Neural cell (in vitro differentiated cells): ENCODE results near the gene DPYD. TPM values are rescaled to one million over a fixed set of nuclear protein-coding genes. Genes with fewer than 3 reads are reported as not detected.

Source experiments
- H2AFZ ChIP-seq: fragments of 200-600, 300-800 bp; sonication (generic), shearing (Covaris generic); 2 replicates; pipeline ENCODE4 v1.6.0; 2014; ENCODE audit warnings: low read depth, mild to moderate bottlenecking, antibody characterized with exemption, low read length, moderate library complexity
- H3F3A ChIP-seq: fragments of 200-600 bp; shearing (Covaris generic); 2 replicates; pipeline ENCODE4 v1.6.1; 2016; ENCODE audit warnings: mild to moderate bottlenecking, moderate library complexity, mixed read lengths, antibody characterized with exemption, low read length; ENCODE audit not compliant: insufficient read depth, poor library complexity, severe bottlenecking
- H3K27ac ChIP-seq: fragments of 200-600, 300-800 bp; sonication (generic), shearing (Covaris generic); 2 replicates; pipeline ENCODE4 v1.5.1; 2014; ENCODE audit warnings: mild to moderate bottlenecking, low read length, moderate library complexity
- H3K27me3 ChIP-seq: fragments of 300-800, 200-600 bp; sonication (generic), shearing (Covaris generic); 2 replicates; pipeline ENCODE4 v1.6.0; 2014; ENCODE audit warnings: mild to moderate bottlenecking, low read depth, low read length, moderate library complexity; ENCODE audit not compliant: insufficient read depth
- H3K36me3 ChIP-seq: fragments of 300-800, 200-600 bp; sonication (generic), shearing (Covaris generic); 2 replicates; pipeline ENCODE4 v1.5.1; 2014; ENCODE audit warnings: mild to moderate bottlenecking, antibody characterized with exemption, low read length, moderate library complexity; ENCODE audit not compliant: insufficient read depth
- H3K4me2 ChIP-seq: fragments of 300-800, 200-600 bp; sonication (generic), shearing (Covaris generic); 2 replicates; pipeline ENCODE4 v1.6.0; 2014; ENCODE audit warnings: mild to moderate bottlenecking, low read length
- H3K4me3 ChIP-seq: fragments of 300-800, 200-600 bp; sonication (generic), shearing (Covaris generic); 2 replicates; pipeline ENCODE4 v1.5.1; 2014; ENCODE audit warnings: mild to moderate bottlenecking, low read length, moderate library complexity
- H3K79me2 ChIP-seq: fragments of 200-600 bp; shearing (Covaris generic); replicated peaks from 2 replicates; pipeline ENCODE4 v1.6.0; 2014; ENCODE audit warnings: mild to moderate bottlenecking, low read length, moderate library complexity; ENCODE audit not compliant: insufficient read depth
- H3K9ac ChIP-seq: fragments of 300-800, 200-600 bp; sonication (generic), shearing (Covaris generic); 2 replicates; pipeline ENCODE4 v1.6.1; 2016; ENCODE audit warnings: mild to moderate bottlenecking, low read length, mixed read lengths
- H3K9me2 ChIP-seq: fragments of 200-600 bp; shearing (Covaris generic); 2 replicates; pipeline ENCODE4 v1.6.1; 2016; ENCODE audit warnings: mild to moderate bottlenecking, low read length, mixed read lengths; ENCODE audit not compliant: insufficient read depth
- H3K9me3 ChIP-seq: fragments of 200-600, 300-800 bp; sonication (generic), shearing (Covaris generic); 2 replicates; pipeline ENCODE4 v1.6.1; 2016; ENCODE audit warnings: mild to moderate bottlenecking, mixed run types, low read length, moderate library complexity, mixed read lengths
- H4K20me1 ChIP-seq: fragments of 200-600 bp; shearing (Covaris generic); 2 replicates; pipeline ENCODE4 v1.6.1; 2016; ENCODE audit warnings: mild to moderate bottlenecking, mixed run types; ENCODE audit not compliant: insufficient read depth
- EP300 ChIP-seq: fragments of 450-650 bp; conservative IDR thresholded peaks from 2 replicates; pipeline ENCODE4 v1.6.1; 2014; ENCODE audit warnings: antibody characterized with exemption, mild to moderate bottlenecking, moderate library complexity; ENCODE audit not compliant: poor library complexity, severe bottlenecking
- EZH2 ChIP-seq: fragments of 200-600, 300-800 bp; shearing (Covaris generic), sonication (generic); IDR thresholded peaks from 2 replicates; pipeline ENCODE4 v1.6.1; 2014; ENCODE audit warnings: antibody characterized with exemption, low read length, borderline replicate concordance, mild to moderate bottlenecking; ENCODE audit not compliant: insufficient read depth, poor library complexity, severe bottlenecking
- MXI1 ChIP-seq: fragments of 450-650 bp; conservative IDR thresholded peaks from 2 replicates; pipeline ENCODE4 v1.6.1; 2014; ENCODE audit warnings: antibody characterized with exemption, mild to moderate bottlenecking; ENCODE audit not compliant: poor library complexity, severe bottlenecking
- POLR2AphosphoS5 ChIP-seq: IDR thresholded peaks from 2 replicates; pipeline ENCODE4 v1.6.1; 2012
- RAD21 ChIP-seq: fragments of 450-650 bp; conservative IDR thresholded peaks from 2 replicates; pipeline ENCODE4 v1.6.1; 2014; ENCODE audit warnings: antibody characterized with exemption, mild to moderate bottlenecking, moderate library complexity
- REST ChIP-seq: IDR thresholded peaks from 2 replicates; pipeline ENCODE4 v1.6.1; 2012; ENCODE audit warnings: borderline replicate concordance
- SMC3 ChIP-seq: fragments of 450-650 bp; conservative IDR thresholded peaks from 2 replicates; pipeline ENCODE4 v1.6.1; 2014; ENCODE audit warnings: antibody characterized with exemption, mild to moderate bottlenecking, moderate library complexity; ENCODE audit not compliant: poor library complexity
- TAF1 ChIP-seq: IDR thresholded peaks from 2 replicates; pipeline ENCODE4 v1.6.1; 2012; ENCODE audit warnings: low read depth
- polyA plus RNA-seq: library from polyadenylated mRNA; depleted of rRNA; stranded (reverse); fragments of >200 nt; gene quantifications from 2 replicates; pipeline ENCODE4 v1.2.3, GENCODE V29; 2014
- TF ChIP-seq, protein P1 (sequence below): fragments of 450-650 bp; IDR thresholded peaks from 2 replicates; pipeline ENCODE4 v1.5.1; 2014; ENCODE audit warnings: antibody characterized with exemption, mild to moderate bottlenecking, moderate library complexity; ENCODE audit not compliant: poor library complexity, severe bottlenecking

The DPYD gene
- polyA plus RNA-seq, 1 donor from 2014 or later: 6.7 TPM

GRCh38 chr1:97277891-97278654, 642.8 kb downstream of the DPYD start:
- no peak overlapping the region for H3K4me3 ChIP-seq
- no peak overlapping the region for H2AFZ ChIP-seq
- no peaks in the 10 kb centered on the region for H3K79me2 ChIP-seq
- no peaks in the 10 kb centered on the region for H3K9me2 ChIP-seq
- no peaks in the 10 kb centered on the region for H3K36me3 ChIP-seq
- no peak overlapping the region for H3K9ac ChIP-seq
- H3K27me3 ChIP-seq: no peaks in the 10 kb centered on the region
- no peak for TF ChIP-seq REST
- TF ChIP-seq TAF1: no peak
- no peak for TF ChIP-seq MXI1
- no peak for TF ChIP-seq SMC3
- TF ChIP-seq RAD21: no peak
- TF ChIP-seq, protein P1, sequence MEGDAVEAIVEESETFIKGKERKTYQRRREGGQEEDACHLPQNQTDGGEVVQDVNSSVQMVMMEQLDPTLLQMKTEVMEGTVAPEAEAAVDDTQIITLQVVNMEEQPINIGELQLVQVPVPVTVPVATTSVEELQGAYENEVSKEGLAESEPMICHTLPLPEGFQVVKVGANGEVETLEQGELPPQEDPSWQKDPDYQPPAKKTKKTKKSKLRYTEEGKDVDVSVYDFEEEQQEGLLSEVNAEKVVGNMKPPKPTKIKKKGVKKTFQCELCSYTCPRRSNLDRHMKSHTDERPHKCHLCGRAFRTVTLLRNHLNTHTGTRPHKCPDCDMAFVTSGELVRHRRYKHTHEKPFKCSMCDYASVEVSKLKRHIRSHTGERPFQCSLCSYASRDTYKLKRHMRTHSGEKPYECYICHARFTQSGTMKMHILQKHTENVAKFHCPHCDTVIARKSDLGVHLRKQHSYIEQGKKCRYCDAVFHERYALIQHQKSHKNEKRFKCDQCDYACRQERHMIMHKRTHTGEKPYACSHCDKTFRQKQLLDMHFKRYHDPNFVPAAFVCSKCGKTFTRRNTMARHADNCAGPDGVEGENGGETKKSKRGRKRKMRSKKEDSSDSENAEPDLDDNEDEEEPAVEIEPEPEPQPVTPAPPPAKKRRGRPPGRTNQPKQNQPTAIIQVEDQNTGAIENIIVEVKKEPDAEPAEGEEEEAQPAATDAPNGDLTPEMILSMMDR: no peak
- no peak for TF ChIP-seq EP300
- no peak for TF ChIP-seq EZH2
- no peak for TF ChIP-seq POLR2AphosphoS5
- H3K27ac ChIP-seq: no peak overlapping the region
- no peak overlapping the region for H3K4me2 ChIP-seq
- no peaks in the 10 kb centered on the region for H3K9me3 ChIP-seq
- H3F3A ChIP-seq: no peaks in the 10 kb centered on the region
- H4K20me1 ChIP-seq: no peaks in the 10 kb centered on the region

DNA sequence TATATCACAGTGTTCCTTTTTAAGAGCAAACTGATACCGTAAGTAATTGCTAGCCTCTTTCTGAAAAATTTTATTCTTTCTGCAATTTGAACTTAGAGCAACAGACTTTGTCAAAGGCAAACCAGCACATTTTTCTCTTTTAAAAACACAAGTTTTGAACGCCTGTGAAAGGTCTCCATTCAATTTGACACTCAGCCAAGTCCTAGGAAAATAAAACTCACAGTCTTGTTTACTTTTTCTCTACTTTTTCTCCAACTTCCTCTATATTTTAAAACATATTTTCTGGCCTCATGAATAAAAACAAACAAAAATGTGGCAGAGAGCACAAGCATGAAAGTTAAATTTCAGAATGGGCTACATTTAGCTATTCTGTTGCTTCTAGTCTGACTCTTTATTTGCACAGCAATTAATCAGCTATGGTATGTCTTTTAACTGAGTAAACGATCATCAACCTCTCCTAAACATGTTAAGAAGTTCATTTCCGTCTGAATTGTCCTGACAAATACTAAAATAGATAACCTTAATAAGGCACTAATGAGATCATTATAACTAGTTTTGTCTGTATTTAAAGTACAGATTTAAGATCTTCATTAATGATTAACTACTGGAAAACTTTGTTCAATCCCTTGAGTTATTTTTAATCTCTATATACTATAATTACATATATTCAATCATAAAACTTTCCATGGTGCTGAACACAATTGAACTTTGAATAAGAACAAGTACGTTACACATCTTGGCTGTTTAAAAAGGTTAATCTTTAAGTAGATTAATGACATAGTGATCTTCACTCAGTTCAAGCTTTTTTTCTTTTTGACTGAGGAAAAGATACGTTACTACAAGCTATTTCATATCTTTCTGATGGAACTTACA, 648.7 kb downstream of the DPYD start:
- Histone ChIP-seq H3K4me2 (no peak overlapping the region), H3K4me3 (no peak overlapping the region), H3K27ac (no peak overlapping the region), H3K36me3 (no peaks in the 10 kb centered on the region), H3K27me3 (no peaks in the 10 kb centered on the region), H3K9me2 (no peaks in the 10 kb centered on the region), H3K9me3 (no peaks in the 10 kb centered on the region), H3K9ac (no peak overlapping the region), H3K79me2 (no peaks in the 10 kb centered on the region), H4K20me1 (no peaks in the 10 kb centered on the region), H2AFZ (no peak overlapping the region), H3F3A (no peaks in the 10 kb centered on the region)
- TF ChIP-seq MXI1 (no peak), EP300 (no peak), EZH2 (no peak), REST (no peak), RAD21 (no peak), TAF1 (no peak), POLR2AphosphoS5 (no peak), SMC3 (no peak)
- TF ChIP-seq, protein P1: no peak
